ENCODE data around the gene CUTC.
"Not testable (repeated sequence)": the region's sequence is repeated elsewhere in the genome, so short reads cannot be mapped to it uniquely, and the experiment has no call there.

The CUTC gene, protein sequence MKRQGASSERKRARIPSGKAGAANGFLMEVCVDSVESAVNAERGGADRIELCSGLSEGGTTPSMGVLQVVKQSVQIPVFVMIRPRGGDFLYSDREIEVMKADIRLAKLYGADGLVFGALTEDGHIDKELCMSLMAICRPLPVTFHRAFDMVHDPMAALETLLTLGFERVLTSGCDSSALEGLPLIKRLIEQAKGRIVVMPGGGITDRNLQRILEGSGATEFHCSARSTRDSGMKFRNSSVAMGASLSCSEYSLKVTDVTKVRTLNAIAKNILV

DNA sequence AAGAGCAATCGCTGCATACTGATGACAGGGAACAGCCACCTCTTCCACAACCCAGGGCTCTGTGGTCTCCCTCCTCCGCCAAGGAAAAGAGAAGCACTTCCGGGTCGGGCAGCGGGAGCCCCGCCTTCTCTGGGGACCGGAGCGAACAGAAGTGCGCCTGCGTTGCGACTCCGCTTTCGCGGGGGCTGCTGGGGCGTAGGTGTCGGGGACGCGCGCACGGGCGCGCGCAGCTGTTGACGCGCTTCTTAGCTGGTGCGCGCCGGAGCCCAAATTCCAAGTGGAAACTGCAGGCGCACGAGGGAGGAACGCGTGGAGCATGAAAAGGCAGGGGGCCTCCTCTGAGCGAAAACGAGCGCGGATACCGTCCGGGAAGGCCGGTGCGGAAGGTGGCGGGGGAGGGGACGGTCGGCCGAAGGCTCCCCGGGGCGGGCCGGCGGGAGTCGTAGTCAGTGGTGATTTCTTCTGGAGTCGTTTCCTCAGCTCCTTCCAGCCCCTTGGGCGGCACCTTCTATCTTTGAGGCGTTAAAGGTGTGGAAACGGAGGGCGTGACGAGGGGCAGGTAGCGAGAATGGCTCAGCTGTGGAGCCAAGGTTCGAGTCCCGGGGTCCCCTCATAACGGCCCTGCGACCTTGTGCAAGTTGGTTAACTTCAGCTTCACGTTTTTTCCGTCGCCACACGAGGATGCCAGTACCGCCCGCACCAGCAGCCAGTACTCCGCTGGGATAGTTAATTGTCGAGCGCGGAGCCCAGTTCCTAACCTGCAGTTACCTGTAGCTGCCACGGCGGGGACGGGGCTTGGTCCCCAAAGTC is at the start of gene CUTC, which contains the start of gene COX15:
TSS of gene CUTC (plus strand) at position 202 of the 810 bp plus-strand sequence. CDS start at position 317, 115 bp downstream.
TSS of gene COX15 (minus strand) at position 95 of the 810 bp plus-strand sequence. CDS start at position 17, 78 bp downstream.
- peak; percentile 95 for DNase-seq (ENCODE audit: low spot score)

DNA sequence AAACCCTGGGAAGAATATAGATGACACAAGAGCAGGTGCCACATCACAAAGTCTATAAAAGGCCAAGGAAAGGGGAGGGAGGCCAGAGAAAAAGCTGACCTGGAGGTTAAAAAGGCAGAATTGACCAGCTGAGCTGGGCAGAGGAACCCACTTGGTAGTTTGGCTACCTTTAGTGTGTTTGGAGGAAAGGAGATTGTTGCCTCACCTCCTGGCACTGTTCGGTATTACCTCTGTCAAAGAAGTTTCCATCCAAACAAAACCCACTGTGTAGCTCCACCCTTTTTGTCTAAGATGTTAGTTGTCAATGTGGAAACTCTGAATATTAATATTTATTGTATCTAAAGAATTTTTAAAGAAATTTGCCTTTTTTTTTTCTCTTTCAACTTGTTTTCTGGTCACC is 49.3 kb upstream of the CUTC start:
- no peak for DNase-seq (ENCODE audit: low spot score)

DNA sequence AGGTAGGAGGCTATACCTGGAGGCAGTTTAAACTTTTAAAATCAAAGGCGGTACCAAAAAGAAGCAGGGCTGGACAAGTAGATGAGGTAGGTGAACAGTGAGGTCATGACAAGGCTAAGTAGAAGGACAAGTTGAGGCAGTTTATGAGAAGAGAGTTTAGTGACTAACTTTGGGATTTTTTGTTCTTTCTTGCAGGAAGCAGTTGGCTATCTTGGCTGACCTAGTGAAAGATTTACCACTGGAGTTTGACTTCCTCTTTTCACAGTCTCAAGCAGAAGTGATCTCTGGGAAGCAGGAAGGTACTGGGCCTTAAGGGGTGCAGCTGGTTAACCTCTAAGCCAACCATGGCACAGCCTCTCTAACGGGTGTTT is 46.5 kb upstream of the CUTC start:
- DNase-seq (ENCODE audit: low spot score) = no peak

DNA sequence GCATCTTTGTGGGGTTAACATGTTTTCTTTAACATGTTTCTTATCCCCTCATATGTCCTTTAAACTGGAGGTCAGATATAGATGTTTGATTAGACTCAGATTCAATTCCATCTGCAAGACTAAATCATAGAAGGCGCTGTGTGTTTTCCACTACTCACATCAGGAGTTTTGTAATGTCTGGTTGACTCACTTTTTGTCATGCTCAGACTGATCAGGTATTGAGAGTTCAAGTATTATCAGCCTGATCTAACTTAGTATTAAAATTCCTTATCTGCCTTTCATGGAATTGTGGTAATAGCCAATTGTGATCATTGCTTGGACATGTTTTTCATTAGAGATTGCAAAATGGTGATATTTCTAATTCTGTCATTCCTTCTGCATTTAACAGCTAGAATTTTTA is 42.6 kb upstream of the CUTC start:
- no peak for DNase-seq (ENCODE audit: low spot score)

DNA sequence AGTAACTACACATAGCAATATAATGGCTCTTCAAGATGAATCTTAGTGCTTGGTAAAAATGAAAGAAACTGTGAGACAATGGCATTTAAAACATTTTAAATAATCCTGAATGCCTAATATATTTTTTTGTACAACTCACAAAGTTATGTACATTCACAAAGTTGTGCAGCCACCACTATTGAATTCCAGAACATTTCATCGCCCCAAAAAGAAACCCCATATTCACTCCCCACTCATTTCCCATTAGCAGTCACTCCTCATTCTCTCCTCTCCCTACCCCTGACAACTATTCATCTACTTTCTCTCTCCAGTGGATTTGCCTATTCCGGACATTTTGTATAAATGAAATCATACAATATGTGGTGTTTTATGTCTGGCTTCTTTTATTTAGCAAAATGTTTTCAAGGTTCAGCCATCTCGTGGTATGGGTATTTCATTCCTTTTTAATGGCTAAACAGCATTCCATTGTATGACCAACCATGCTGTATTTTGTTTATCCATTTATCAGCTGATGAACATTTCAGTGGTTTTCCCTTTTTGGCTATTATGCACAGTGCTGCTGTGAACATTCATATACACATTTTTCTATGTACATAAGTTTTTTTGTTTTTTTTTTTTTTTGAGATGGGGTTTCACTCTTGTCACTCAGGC is 38.0 kb upstream of the CUTC start:
- DNase-seq (ENCODE audit: low spot score) = no peak

DNA sequence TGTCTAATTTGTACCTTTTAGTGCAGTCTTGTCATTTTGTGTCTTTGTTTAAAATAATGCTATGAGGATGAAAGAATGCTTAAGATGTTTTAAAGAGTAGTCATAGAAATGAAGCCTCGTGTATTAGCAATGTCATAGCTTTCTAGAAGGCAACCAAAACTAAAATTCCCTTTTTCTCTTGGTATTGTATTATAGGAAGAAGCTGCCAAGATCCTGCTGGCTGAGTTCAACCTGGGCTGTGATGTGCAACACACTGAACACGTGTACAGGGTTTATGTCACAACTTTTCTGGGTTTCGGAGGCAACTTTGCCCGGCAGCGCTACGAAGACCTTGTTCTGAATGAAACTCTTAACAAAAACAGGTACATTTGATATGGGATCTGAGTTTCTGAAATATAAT is 36.3 kb upstream of the CUTC start:
- DNase-seq (ENCODE audit: low spot score) = no peak

DNA sequence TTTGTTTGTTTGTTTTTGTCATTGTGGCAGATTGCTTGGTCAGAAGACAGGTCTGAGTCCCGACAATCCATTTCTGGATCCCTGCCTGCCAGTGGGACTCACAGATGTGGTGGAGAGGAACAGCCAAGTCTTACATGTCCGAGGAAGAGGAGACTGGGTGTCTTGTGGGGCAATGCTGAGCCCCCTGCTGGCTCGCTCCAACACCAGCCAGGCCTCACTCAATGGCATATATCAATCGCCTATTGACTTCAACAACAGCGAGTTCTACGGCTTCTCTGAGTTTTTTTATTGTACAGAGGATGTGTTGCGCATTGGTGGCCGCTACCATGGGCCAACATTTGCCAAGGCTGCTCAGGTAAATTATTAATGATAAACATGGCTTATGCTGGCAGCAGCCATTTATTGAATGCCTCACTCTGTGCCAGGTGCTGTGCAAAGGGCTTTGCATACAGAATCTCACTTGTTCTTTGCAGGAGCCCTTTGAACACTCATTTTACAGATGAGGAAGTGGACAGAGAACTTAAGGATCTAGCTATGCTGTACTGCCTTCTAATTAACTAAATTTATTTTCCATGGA is 33.4 kb upstream of the CUTC start:
- no peak for DNase-seq (ENCODE audit: low spot score)

DNA sequence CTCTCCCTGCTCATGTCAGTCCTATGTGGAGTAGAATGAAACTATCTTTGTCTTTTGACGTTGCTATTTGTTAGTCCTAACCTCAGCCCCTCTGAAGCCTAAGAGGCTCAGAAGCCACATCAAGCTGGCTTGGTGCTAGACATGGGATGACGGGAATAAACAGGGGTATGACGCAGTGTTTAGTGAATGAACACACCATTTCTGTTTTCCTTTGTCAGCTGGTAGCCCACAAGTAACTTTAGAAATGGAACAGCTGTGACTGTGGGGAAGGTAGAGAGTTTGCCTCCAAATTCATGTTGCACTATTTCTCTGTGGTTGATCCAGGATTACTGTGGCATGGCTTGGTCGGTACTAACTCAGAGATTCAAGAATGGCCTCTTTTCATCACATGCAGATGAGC is 31.4 kb upstream of the CUTC start:
- DNase-seq (ENCODE audit: low spot score) = no peak

DNA sequence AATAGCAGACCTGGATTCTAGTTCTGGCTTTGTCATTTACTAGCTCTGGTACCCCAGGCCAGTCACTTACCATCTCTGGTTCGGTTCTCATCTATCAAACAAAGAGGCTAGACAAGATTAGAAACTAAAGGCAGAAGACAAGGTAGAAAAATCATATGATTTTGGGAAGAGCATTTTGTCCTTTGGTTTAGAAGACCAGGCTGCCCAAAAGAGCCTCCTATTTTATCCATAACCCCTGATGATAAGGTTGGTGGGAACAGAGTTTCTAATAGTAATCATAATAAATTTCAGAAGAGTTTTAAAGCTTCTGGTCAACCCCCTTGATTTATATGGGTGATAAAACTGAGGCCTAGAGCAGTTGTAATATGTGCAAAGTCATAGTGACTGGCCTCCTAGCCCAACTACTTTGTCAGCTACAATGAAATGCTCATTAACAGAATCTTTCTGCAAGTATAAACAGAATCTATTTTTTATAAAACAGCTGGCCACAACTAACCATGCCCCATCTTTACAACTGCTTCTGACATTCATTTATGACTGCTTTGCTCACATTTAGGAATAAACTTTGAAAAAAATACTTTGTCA is 23.5 kb upstream of the CUTC start:
- DNase-seq (ENCODE audit: low spot score) = no peak

DNA sequence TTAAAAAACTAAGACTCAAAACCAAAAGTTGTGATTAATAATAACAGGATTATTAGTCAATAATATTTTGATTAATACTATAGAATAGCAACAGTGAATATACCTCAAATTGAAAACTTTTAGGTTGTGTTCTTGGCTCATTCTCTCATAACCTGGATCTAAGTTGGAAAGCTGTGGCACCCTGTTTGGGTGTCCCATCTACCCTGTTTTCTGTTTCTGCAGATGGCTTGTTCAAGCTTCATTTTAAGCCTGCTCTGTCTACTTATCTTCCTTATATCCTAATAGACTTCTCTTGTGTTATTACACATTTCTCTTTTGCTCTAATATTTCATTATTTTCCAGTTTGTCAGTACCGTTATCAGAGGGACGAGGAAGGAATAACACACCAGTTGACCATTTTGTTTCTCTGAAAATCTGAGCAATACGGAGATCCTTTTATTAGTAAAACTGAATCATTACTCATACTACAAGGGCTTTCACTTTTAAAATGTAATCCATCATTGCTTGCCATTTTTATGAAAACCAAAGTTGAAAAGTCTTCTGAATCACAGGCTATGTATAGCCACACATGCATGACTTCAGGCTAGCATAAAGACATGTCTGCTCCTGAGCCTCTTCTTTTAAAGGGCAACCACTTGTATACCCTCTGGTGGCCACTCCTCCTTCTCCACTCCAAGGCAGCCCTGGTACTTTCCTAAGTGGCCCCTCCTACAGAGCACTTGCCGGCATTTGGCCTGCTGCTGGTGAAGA is 22.4 kb upstream of the CUTC start:
- no peak for DNase-seq (ENCODE audit: low spot score)

DNA sequence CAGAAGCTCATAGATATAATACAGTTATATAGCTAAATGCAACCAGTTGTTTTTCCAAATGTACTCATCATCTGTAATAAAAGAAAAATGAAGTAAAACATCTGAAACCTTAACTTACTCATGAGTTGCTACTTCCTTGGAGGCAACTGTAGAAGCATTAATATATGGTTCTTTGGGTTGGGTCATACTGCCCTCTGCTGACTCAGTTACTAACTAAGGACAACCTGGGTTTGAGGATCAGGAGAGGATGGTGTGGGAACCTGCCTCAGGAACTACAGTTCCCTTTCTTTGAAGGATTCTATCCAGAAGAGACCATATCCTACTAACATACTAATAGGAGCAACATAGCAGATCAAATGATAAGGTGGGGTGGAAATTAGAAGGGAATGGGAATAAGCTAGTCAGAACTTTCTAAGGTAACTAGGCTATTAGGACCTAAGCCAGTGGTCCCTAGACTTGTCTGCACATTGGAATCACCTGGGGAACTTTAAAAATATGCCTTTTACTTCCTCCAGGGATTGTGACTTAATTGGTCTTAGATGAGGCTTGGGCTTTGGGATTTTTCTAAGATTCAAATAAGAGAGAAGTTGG is 20.8 kb upstream of the CUTC start:
- peak; percentile 27 for DNase-seq (ENCODE audit: low spot score)

DNA sequence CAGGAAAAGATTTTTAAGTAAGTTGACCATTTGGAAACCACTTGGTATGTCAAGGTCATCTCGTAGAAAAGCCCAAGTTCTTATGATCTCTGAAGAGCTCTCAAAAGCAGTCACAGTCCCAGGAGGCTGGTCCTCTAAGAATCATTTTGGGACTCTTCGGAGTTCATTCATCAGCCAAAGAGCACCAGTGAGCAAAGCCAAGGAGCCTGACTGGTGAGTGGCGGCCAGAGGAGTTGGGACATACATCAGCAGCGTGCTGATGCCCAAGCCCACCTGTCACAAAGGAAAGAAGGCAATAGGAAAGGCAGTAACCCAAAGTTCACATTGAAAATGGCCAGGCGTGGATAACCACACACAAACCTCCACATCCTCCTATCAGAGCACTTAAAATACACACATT is 17.6 kb upstream of the CUTC start:
- DNase-seq (ENCODE audit: low spot score) = no peak

DNA sequence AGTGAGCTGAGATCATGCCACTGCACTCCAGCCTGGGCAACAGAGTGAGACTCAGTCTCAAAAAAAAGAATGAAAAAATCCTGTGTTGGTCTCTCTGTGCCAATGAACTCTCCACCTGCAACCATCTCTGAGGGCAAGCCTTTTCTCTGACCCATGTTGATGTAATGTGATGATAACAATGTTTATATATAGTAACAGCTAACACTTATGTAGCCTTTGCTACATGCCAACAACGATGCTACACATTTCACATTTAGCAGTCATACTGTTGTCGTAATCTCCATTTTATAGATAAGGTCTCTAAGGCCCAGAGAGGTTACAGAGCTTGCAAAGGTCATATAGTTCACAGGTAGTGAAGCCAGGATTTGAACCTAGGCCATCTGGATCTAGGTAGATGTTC is 11.6 kb upstream of the CUTC start:
- no peak for DNase-seq (ENCODE audit: low spot score)

DNA sequence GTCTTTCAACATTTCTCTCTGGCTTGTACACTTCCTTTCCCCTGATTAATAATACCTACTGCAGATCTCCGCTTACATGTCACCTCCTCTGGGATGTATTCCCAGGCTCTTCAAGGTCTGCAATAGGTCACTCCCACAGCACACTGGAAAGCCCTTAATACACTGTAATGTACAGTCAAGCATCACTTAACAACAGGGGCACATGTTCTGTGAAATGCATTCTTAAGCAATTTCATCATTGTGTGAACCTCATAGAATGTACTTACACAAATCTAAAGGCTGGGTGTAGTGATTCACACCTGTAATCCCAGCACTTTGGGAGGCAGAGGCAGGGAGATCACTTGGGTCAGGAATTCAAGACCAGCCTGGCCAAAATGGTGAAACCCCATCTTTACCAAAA is 2.0 kb upstream of the CUTC start:
- DNase-seq (ENCODE audit: low spot score) = no peak

DNA sequence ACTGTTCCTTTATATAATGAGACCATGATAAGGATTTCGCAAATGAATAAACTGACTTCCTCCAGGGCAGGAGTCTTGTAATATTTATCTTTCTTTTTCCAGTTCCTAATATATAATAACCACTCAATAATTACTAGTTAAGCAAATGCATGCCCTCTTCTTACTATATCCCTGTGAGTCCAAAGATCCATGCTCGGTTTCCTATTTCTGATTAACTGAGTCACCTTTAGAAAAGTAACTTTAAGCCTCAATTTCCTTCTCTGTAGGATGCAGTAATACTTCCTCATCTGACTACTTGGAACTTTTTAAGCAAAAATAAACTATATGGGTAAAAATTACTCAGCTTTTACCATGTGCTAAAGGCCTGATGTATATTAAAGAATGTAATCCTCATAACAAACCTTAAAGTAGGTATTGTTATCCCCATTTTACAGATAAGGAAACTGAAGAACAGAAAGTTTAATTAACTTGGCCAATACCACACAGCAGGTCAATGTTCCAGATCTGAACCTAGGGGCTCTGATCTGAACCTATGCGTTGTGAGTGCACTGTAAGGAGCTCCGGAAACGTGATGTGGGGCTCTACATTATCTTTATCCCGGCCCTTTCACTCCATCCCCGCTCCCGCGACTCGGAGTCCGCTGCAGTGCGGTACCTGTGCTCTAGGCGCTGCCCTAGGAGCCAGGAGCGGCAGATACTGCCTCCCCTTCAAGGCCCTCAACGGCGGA is 565 bp upstream of the CUTC start:
- no peak for DNase-seq (ENCODE audit: low spot score)

DNA sequence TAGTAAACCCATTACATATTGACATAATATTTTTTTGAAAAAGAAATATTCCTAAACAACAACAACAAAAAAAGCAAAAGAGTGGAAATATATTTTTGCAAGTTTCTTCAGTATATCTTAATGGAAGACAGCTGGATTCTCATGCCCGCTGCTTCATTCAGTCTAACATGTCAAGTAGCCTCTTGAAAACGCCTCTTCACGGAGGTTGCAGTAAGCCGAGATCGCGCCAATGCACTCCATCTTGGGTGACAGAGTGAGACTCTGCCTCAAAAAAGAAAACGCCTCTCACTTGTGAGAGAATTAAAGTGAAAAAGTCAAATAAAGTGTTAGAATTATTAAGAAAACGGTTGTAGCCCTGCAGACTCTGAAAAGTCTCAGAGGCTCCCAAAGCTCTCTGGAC is 1.3 kb downstream of the CUTC start:
- no peak for DNase-seq (ENCODE audit: low spot score)

DNA sequence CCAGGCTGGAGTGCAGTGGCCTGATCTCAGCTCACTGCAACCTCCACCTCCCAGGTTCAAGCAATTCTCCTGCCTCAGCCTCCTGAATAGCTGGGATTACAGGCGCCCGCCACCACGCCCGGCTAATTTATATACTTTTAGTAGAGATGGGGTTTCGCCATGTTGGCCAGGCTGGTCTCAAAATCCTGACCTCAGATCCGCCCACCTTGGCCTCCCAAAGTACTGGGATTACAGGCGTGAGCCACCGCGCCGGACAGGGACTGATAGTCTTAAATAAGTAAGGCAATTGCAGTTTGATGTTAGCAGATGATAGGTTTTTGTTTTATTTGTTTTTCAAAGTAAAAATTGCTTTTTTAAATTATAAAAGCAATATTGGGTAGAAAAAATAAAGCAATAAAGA is 2.1 kb downstream of the CUTC start:
- DNase-seq (ENCODE audit: low spot score) = not testable (repeated sequence)

DNA sequence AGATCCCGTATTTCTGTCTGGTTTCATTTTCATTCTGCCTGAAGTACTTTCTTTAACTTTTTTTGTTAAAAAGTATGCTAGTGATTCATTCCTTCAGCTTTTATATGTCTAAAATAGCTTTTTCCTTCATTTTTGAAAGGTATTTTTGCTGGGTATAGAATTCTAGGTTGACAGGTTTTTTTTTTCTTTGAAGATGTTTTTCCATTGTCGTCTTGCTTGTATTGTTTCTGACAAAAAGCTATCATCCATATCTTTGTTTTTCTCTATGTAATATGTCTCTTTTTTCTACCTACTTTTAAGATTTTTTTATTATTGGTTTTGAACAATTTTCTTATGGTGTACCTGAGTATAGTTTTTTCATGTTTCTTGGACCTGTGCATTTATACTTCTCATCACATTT is 8.2 kb downstream of the CUTC start:
- no peak for DNase-seq (ENCODE audit: low spot score)

DNA sequence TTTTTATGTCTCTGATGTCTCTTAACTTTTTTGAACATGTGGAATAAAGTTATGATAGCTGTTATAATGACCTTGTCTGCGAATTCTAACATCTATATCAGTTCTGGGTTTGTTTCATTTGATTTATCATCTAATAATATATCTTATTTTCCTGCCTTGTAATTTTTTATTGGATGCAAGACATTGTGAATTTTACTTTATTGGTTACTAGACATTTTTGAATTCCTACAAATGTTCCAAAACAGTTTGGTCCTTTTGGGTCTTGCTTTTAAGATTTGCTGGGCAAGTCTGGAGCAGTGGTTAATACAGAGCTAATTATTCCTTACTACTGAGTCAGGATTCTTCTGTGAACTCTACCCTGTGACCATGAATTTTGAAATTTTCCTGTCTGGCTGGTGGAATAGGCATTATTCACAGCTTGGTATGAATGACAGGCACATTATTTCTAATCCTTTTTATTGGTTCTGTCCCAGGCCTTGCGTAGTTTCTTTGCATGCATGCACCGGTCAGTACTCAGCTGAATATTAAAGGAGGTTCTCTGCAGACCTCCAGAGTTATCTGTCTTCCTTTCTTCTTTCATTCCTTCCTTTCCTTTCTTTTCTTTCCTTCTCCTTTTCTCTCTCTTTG is 9.0 kb downstream of the CUTC start:
- DNase-seq (ENCODE audit: low spot score) = no peak

DNA sequence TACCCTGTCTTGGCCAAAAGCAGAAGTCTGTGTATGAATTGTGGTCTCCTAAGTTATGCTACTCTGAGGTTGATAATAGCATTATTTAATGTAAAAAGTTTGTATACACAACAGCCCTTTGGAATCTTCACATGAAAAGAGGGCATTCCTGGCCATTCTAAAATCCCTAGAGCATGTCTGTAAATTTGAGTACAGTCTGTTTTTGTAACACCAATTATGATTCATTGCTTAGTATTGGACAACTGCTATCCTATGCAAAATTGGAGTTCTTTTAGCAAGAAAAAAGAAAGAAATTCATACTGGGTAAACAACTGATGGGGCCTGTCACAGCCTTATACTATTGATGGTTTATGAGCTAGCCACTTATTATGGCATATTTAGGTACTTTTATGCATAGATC is 10.2 kb downstream of the CUTC start:
- DNase-seq (ENCODE audit: low spot score) = no peak
